Upper lobe of right lung (tissue), 1 donor: Measurements from ENCODE around the gene TMED6. TPM values are rescaled to one million over a fixed set of nuclear protein-coding genes. Genes with fewer than 3 reads are reported as not detected.

ENCODE experiments used
- ATAC-seq: fragments of 200-7000 bp; cut with Tn5 transposase; one replicate; pipeline ENCODE4 v1.9.1; 2020; ENCODE audit warnings: mild to moderate bottlenecking, moderate library complexity
- DNase-seq: peaks from one replicate; pipeline ENCODE4 v3.0.0-alpha.2; 2020
- H3K27ac ChIP-seq: fragments of 200-600 bp; one replicate; pipeline ENCODE4 v1.8.0; 2022
- H3K27me3 ChIP-seq: fragments of 200-600 bp; one replicate; pipeline ENCODE4 v1.8.0; 2022; ENCODE audit warnings: mild to moderate bottlenecking
- H3K36me3 ChIP-seq: fragments of 200-600 bp; one replicate; pipeline ENCODE4 v1.8.0; 2022
- H3K4me1 ChIP-seq: fragments of 200-600 bp; one replicate; pipeline ENCODE4 v1.8.0; 2022
- H3K4me3 ChIP-seq: fragments of 200-600 bp; one replicate; pipeline ENCODE4 v1.8.0; 2022; ENCODE audit warnings: mild to moderate bottlenecking
- H3K9me3 ChIP-seq: fragments of 200-600 bp; one replicate; pipeline ENCODE4 v1.8.0; 2022
- intact Hi-C: fragments of 100-400 bp; cut with DNase I; formaldehyde crosslinking; loops from one replicate; pipeline ENCODE4 v1.11.0; 2022
- total RNA-seq: library from RNA; stranded (reverse); fragmentation: NEBNext Ultra II Directional; extraction: Animal tissue kit (Norgen Biotek cat#: 25700); gene quantifications from one replicate; pipeline ENCODE4 v1.2.1, GENCODE V29; 2021
- TF ChIP-seq, protein P1 (sequence below): fragments of 200-600 bp; IDR thresholded peaks from one replicate; pipeline ENCODE4 v1.8.0; 2022; ENCODE audit warnings: antibody characterized with exemption
- donor health status: DM: no; HTN: yes; CAD: no; lungs with severe emphysema.

The TMED6 gene
- total RNA-seq, 1 donor from 2014 or later, result 0.69 TPM

DNA sequence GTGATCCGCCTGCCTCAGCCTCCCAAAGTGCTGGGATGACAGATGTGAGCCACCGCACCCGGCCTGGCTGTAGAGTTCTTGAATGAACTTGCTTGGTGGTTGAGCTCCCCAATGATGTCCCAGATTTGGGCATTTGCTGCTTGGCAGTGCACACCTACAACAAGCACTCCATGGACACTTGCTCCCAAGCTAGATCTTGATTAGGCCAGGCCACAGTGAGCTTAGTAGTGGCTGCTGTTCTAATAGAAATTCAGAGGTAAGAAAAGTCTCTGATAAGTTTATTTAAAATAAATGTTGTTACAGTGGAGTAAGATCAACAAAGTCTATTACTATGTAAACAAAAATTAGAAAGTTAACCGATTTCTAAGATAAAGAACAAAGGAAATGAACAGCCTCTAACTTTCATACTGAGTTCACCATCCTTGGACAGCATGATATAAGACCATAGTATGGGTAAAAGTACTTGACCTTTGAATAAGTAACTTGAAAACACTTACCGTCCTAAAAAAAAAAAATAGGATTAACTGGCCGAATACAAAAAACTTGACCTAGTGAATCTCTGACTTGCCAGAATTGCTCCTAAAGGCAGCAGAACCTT, 951 bp downstream of the TMED6 start:
- intact Hi-C loops, result no loop called here
- Histone ChIP-seq H3K27me3 (no peaks in the 10 kb centered on the region), H3K27ac (no peak overlapping the region), H3K4me1 (no peaks in the 10 kb centered on the region), H3K4me3 (no peak overlapping the region), H3K36me3 (peaks cover 37% of the 10 kb centered on the region), H3K9me3 (no peaks in the 10 kb centered on the region)
- TF ChIP-seq, protein P1, sequence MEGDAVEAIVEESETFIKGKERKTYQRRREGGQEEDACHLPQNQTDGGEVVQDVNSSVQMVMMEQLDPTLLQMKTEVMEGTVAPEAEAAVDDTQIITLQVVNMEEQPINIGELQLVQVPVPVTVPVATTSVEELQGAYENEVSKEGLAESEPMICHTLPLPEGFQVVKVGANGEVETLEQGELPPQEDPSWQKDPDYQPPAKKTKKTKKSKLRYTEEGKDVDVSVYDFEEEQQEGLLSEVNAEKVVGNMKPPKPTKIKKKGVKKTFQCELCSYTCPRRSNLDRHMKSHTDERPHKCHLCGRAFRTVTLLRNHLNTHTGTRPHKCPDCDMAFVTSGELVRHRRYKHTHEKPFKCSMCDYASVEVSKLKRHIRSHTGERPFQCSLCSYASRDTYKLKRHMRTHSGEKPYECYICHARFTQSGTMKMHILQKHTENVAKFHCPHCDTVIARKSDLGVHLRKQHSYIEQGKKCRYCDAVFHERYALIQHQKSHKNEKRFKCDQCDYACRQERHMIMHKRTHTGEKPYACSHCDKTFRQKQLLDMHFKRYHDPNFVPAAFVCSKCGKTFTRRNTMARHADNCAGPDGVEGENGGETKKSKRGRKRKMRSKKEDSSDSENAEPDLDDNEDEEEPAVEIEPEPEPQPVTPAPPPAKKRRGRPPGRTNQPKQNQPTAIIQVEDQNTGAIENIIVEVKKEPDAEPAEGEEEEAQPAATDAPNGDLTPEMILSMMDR, result no peak
- no peak for DNase-seq
- ATAC-seq, result peak; percentile 49

DNA sequence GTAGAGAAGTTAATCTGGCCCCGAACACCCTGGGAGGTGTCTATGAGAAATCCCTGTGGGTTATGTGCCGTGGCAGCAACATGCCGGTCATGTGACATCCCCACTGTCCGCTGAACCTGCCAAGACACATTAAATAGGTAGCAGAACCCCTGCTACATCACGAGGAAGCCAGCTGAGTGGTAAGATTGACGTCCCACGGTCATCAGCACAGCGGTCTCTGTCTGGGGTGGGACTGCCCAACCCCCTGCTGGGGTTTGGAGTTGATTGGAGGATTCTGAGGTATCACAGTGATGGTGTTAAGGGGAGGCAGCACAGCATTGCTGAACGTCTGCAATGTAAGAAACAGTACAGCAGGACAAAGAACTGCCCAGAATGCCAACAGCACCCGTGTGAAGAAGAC, 2.0 kb downstream of the TMED6 start:
- no peak for DNase-seq
- intact Hi-C loops, result no loop called here
- ATAC-seq, result no peak
- Histone ChIP-seq H3K36me3 (peaks cover 26% of the 10 kb centered on the region), H3K27me3 (no peaks in the 10 kb centered on the region), H3K4me1 (no peaks in the 10 kb centered on the region), H3K4me3 (no peak overlapping the region), H3K9me3 (no peaks in the 10 kb centered on the region), H3K27ac (no peak overlapping the region)
- TF ChIP-seq, protein P1, result no peak

DNA sequence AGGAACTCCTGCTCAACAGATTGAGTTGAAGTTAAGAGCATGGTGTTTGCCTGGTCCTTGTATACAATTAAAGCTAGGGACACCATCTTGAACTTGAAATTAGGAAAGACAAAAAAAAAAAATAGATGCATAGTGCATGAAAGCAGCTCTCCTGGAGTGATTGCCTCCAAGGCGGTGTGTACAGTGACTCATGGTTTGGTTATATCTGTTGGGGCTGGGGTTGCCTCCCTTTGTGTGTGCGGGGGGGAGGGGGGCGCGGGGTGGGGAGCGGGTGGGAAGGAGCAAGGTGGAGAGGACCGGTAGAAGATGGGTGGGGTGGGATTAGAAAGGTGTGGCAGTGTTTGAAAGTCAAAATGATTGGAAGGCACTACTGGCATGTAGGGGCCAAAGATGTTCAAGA, 3.4 kb downstream of the TMED6 start:
- Histone ChIP-seq H3K27me3 (no peaks in the 10 kb centered on the region), H3K4me3 (no peak overlapping the region), H3K27ac (no peak overlapping the region), H3K36me3 (peaks cover 36% of the 10 kb centered on the region), H3K4me1 (no peaks in the 10 kb centered on the region), H3K9me3 (no peaks in the 10 kb centered on the region)
- TF ChIP-seq, protein P1, result no peak
- DNase-seq (no peak), ATAC-seq (no peak)
- intact Hi-C loops, result no loop called here

DNA sequence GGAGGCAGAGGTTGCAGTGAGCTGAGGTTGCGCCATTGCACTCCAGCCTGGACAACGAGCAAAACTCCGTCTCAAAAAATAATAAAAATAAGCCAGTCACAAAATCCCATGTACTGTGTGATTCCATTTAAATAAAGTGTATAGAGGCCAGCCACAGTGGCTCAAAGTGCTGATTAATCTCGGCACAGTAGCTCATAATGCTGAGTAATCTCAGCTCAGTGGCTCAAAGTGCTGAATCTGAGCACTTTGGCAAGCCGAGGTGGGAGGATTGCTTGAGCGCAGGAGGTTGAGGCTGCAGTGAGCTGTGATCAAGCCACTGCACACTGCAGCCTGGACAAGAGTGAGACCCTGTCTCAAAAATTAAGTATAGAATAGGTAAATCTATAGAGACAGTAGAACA, 4.9 kb downstream of the TMED6 start:
- Histone ChIP-seq H3K9me3 (no peaks in the 10 kb centered on the region), H3K27ac (no peak overlapping the region), H3K4me3 (no peak overlapping the region), H3K27me3 (no peaks in the 10 kb centered on the region), H3K36me3 (peaks cover 42% of the 10 kb centered on the region), H3K4me1 (no peaks in the 10 kb centered on the region)
- intact Hi-C loops, result no loop called here
- no peak for ATAC-seq
- no peak for DNase-seq
- TF ChIP-seq, protein P1, result no peak

DNA sequence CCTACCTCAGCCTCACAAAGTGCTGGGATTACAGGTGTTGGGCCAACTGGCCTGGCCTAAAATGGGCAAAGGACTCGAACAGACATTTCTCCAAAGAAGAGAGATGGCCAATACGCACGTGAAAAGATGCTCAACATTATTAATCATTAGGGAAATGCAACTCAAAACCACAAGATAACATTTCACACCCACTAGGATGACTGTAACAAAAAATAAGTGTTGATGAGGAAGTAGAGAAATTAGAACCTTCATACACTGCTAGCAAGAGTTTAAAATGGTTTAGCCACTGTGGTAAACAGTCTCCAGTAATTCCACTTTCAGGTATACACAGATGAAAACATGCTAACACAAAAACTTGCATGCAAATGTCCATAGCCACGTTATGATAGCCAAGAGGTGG, 5.7 kb downstream of the TMED6 start:
- Histone ChIP-seq H3K4me3 (no peak overlapping the region), H3K36me3 (peaks cover 48% of the 10 kb centered on the region), H3K27ac (no peak overlapping the region), H3K9me3 (no peaks in the 10 kb centered on the region), H3K4me1 (peaks cover 3% of the 10 kb centered on the region), H3K27me3 (no peaks in the 10 kb centered on the region)
- no peak for DNase-seq
- TF ChIP-seq, protein P1, result no peak
- ATAC-seq, result no peak
- intact Hi-C loops, result no loop called here

DNA sequence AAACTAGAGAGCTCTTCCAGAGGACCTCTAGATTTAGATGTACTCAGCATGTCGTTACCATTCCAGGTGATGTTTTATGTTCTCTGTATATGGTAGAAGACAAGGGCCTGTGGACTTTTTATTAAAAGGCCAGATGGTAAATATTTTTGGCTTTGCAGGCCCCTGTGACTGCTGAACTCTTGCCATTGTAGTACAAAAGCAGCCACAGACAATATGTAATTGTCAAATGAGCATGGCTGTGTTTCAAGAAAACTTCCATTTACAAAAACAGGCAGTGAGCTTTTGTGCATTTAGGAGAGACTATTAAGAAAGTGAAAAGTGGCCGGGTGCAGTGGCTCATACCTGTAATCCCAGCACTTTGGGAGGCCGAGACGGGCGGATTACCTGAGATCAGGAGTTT, 7.4 kb downstream of the TMED6 start:
- Histone ChIP-seq H3K4me3 (no peak overlapping the region), H3K9me3 (no peaks in the 10 kb centered on the region), H3K36me3 (peaks cover 36% of the 10 kb centered on the region), H3K27ac (no peak overlapping the region), H3K4me1 (peaks cover 10% of the 10 kb centered on the region), H3K27me3 (no peaks in the 10 kb centered on the region)
- ATAC-seq (no peak), DNase-seq (no peak)
- intact Hi-C loops, result no loop called here
- TF ChIP-seq, protein P1, result no peak
